Cardiac fibroblast (primary cell): ENCODE results near the gene BICRA.
A peak's percentile ranks its signal among the peaks of the same experiment; 100 is the strongest.
"Not testable (repeated sequence)": the region's sequence is repeated elsewhere in the genome, so short reads cannot be mapped to it uniquely, and the experiment has no call there.

Experiments used
- DNase-seq, 2 donors: peaks; one replicate each; pipeline versions ENCODE4 v3.0.0 to v3.0.0-alpha.2; 2010; ENCODE audit warnings: low read depth in 2 of 2
- H3K4me3 ChIP-seq, 2 donors: replicated peaks in 1 of 2; 1 replicate in 1 of 2; 2 replicates in 1 of 2; pipeline ENCODE4 v1.5.1; 2011; ENCODE audit warnings: low read depth in 2 of 2, low read length in 2 of 2, mild to moderate bottlenecking in 2 of 2, moderate library complexity in 1 of 2
- TF ChIP-seq, protein P1 (sequence below): IDR thresholded peaks from one replicate; pipeline ENCODE4 v1.5.1; 2011; ENCODE audit warnings: low read depth, mild to moderate bottlenecking, low read length, inconsistent platforms

BICRA gene

DNA sequence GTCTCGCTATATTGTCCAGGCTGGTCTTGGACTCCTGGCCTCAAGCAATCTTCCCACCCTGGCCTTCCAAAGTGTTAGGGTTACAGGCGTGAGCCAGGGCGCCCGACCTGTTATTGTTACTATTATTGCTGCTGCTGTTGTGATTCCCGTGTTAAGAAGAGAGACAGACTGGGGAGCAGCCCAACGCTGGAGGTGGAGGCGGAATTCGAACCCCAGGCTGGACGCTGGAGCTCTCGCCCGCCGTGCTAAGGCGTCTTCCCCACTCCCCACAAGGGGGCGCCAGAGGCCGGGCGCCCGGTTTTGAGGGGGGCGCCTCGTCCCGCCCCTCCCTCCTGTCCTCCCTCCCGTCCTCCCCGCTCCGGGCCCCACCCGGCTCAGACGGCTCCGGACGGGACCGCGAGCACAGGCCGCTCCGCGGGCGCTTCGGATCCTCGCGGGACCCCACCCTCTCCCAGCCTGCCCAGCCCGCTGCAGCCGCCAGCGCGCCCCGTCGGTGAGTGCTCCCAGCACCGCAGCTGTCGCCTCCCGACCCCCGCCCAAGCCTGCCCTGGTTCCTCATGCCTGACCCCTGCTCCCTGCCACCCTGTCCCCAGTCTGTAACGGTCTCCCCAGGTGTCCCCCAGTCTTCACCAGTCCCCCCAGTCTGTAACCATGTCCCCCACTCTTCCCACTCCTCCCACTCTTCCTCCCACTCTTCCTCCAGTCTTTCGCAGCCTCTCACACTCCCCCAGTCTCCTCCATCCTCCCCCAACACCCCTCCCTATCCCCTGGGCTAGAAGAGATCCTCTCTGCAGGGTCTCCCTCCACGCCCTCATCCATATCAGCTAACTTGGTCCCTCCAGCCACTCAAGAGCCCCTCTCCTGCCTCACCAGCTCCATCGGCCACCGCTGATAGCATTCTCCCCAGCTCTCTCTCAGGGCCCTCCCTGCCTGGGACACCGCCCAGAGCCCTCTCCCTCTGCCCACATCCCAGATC is 104.4 kb downstream of the BICRA start, which contains the start of gene EHD2:
TSS of gene EHD2 (plus strand) at position 377 of the 976 bp plus-strand sequence. CDS start 3,191 bp downstream, outside the sequence.
- peak; percentile 81 to 89 for DNase-seq

DNA sequence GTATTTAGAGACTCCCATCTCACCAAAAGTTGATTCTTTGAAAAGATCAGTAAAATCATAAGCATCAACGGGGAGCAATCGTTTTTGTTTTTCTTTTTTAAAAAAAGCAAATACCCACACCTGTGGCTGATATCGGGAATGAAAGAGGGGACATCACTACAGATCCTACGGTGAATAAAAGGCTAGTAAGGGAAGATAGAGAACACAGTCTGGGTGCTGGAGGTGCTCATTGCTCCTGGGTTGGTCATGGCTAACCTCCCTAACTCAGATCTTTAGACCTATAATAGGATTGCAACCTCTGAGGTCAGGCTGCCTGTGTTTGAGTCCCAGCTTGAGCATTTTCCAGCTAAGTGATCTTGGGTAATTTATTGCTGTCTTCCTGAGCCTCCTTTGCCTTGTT is 105.4 kb downstream of the BICRA start:
- peak overlapping the region; percentile 83 to 93 for H3K4me3 ChIP-seq
- DNase-seq: no peak
- TF ChIP-seq, protein P1, sequence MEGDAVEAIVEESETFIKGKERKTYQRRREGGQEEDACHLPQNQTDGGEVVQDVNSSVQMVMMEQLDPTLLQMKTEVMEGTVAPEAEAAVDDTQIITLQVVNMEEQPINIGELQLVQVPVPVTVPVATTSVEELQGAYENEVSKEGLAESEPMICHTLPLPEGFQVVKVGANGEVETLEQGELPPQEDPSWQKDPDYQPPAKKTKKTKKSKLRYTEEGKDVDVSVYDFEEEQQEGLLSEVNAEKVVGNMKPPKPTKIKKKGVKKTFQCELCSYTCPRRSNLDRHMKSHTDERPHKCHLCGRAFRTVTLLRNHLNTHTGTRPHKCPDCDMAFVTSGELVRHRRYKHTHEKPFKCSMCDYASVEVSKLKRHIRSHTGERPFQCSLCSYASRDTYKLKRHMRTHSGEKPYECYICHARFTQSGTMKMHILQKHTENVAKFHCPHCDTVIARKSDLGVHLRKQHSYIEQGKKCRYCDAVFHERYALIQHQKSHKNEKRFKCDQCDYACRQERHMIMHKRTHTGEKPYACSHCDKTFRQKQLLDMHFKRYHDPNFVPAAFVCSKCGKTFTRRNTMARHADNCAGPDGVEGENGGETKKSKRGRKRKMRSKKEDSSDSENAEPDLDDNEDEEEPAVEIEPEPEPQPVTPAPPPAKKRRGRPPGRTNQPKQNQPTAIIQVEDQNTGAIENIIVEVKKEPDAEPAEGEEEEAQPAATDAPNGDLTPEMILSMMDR: no peak

More for the DNA sequence above, 104.4 kb downstream of the BICRA start, which contains the start of gene EHD2:
- H3K4me3 ChIP-seq: peak within 1 kb of the TSS; percentile 83 to 93
- TF ChIP-seq, protein P1: peak; percentile 88

DNA sequence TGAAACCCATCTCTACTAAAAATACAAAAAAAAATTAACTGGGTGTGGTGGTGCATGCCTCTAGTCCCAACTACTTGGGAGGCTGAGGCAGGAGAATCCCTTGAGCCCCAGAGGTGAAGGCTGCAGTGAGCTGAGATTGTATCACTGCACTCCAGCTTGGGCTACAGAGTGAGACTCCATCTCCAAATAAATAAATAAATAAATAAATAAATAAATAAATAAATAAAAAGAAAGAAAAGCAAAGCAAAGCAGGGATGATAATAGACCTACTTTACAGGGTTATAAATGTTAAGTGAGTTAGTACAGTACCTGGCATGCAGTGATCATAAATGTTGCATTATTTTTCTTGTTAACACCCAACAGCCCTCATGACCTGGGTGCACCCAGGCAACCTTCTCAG is 105.9 kb downstream of the BICRA start:
- DNase-seq: not testable (repeated sequence)
- H3K4me3 ChIP-seq: peak overlapping the region; percentile 83 to 93

DNA sequence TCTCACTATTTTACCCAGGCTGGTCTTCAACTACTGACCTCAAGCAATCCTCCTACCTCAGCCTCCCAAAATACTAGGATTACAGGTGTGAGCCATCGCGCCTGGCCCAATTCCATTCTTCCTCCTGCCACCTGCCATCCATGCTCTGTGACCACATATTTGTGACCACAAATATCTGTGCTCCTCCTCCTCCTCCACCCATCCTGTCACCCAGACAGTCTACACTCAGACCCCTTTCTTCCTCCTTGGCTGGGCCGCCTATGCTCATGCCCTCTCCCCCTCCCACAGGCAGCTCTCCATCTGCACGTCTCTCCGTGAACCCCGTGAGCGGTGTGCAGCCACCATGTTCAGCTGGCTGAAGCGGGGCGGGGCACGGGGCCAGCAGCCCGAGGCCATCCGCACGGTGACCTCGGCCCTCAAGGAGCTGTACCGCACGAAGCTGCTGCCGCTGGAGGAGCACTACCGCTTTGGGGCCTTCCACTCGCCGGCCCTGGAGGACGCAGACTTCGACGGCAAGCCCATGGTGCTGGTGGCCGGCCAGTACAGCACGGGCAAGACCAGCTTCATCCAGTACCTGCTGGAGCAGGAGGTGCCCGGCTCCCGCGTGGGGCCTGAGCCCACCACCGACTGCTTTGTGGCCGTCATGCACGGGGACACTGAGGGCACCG is 107.5 kb downstream of the BICRA start:
- H3K4me3 ChIP-seq: peak overlapping the region in 1 of 2 donors; percentile 37
- no peak for DNase-seq
- TF ChIP-seq, protein P1: no peak

DNA sequence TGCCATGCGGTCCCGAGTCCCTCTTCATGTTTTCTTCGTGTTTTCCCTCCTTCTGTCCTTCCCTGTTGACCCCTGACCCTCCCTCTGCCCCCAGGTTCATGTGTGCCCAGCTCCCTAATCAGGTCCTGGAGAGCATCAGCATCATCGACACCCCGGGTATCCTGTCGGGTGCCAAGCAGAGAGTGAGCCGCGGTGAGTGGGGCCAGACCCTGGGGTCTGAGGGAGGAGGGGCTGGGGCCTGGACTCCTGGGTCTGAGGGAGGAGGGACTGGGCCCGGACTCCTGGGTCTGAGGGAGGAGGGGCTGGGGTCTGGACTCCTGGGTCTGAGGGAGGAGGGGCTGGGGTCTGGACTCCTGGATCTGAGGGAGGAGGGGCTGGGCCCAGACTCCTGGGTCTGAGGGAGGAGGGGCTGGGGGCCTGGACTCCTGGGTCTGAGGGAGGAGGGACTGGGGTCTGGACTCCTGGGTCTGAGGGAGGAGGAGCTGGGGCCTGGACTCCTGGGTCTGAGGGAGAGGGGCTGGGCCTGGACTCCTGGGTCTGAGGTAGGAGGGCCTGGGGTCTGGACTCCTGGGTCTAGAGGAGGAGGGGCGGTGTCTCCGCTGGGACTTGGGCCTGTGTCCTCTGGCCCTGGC is 109.6 kb downstream of the BICRA start:
- H3K4me3 ChIP-seq: peak overlapping the region; percentile 28 to 32
- DNase-seq: not testable (repeated sequence)

DNA sequence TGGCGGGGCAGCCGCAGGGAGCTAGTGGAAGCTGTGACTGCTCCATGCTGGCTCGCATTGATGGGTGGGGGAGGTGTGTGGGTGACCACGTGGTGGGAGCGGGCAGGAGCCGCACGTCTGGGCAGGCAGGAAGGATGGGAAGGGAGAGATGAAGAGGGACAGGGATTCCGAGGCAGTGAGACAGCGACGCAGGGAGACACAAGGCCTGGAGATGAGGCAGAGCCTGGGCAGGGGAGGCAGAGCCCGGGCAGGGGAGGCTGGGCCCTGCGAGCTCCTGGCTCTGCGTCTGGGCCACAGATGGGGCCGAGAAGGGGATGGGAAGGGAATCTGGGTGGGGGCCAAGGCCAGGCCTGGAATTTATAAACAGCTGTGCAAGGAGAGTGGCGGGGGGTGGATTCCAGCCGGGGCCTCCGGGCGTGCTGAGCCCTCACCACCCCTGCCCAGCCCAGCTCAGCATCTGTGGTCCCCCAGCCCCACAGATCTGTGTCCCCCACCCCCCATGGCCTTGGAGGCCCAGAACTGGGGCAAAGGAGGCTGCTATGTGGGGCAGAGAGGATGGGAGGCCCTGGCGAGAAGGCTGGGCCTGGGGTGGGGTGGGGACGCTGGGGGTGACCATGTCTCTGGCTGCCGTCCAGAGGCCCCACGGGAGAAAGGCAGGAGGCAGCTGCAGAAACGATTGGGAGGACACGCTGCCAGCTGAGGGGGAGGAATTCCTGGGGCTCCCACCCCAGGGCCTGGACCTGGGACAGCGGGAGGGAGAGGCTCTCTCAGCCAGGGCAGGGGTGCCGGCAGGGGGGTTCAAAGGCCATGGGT is 110.3 kb downstream of the BICRA start:
- TF ChIP-seq, protein P1: no peak
- DNase-seq: peak; percentile 97 to 98
- peak overlapping the region; percentile 28 to 38 for H3K4me3 ChIP-seq
